COLO668 (cell line): Measurements from ENCODE around the gene KCNMA1.

Experiments
- DNase-seq: peaks from one replicate; lab custom pipeline; 2025; ENCODE audit not compliant: unreplicated experiment; lab: John Stamatoyannopoulos, UW

KCNMA1 gene

DNA sequence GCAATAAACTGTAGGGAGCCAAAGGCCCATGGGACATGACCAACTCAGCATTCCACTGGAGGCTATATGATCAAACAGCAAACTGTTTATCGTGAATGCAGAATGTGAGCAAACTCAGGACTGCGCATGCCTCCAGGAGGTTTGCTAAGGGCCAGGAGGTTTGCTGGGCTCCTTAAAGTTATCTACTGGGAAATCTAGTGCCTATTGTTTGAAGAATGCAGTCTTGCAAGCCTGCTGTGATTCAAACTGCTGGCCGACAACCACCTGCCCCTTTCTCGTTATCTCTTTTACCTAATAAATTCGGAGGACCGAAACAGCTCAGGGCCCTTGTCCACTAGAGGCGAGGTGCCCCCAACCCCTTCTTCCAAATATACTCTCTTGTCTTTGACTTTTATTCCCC is 404.1 kb downstream of the KCNMA1 start:
- DNase-seq: no peak

- DNase-seq: no peak
Observed at GRCh38 chr10:77231884-77232610, 405.6 kb downstream of the KCNMA1 start.

DNA sequence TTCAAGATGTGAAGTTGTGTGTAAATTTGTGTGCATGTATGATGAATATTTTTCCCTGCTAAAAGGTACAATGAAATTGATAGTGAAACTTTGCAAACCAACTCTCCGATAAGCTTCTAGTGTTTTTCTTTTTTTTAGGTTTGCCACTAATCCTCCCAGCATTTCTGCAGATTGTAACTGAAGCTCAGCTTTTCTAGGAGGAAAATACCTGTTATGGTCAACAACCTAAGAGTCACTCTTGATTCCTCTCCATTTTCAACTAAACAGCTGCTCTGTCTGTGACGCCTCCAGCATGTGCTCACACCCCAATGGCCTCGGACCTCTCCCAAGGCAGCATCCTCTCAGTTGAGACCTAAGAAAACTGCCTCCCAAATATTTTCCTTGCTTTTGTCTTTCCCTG is 406.2 kb downstream of the KCNMA1 start:
- DNase-seq: no peak

DNA sequence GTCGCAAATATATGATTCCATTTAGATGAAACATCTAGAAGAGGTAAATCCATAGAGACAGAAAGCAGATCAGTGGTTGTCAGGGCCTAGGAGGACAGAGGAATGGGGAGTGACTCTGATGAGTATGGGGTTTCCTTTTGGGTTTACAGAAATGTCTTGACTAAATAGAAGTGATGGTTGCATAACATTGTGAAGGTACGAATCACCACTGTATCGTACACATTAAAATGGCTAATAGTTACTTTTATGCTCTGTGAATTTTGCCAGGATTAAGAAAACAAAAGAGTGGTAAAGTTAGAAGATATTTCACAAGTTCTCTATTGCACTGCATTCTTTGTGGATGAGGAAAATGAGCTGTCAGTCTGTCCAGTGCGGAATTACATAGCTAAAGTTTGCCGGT is 407.4 kb downstream of the KCNMA1 start:
- DNase-seq: no peak

GRCh38 chr10:77229704-77230103 is 407.9 kb downstream of the KCNMA1 start:
- no peak for DNase-seq

DNA sequence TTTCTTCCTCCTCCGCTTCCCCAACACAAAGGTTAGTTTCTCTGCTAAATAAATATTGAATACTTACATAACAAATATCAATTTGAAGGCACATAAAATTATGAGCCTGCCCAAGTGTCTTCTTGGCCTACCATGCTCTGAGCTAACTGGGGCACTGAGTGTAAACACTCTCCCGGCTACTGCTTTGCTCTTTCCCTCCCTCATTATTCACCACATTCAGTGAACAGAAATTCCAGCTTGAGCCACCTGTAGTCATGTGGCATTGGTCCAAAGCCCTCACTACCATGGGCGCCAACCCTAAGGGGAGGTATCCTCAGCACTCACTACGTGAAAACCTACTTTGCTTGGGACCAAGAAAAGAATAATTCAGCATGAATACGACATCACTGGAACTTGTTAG is 409.0 kb downstream of the KCNMA1 start:
- DNase-seq: peak; percentile 40

GRCh38 chr10:77226853-77227565 is 410.6 kb downstream of the KCNMA1 start:
- no peak for DNase-seq

DNA sequence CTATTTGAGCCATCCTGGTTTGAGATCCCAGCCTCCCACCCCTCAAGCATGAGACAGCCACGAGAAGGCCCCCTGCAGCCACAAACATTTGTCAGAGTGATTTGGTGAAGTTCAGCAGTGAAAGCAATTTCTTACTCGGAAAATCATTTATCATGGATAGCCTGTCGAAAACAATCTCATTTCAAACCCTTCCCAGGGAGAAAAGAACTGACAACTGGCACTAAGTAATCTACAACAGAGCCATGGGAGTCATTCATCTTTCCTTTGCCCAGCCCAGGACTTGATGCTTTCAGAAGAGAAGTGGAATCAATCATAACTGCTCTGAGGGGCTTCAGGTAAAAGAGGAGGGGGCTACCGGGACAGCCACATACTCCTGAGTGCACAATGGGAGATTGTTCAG is 411.2 kb downstream of the KCNMA1 start:
- no peak for DNase-seq

DNA sequence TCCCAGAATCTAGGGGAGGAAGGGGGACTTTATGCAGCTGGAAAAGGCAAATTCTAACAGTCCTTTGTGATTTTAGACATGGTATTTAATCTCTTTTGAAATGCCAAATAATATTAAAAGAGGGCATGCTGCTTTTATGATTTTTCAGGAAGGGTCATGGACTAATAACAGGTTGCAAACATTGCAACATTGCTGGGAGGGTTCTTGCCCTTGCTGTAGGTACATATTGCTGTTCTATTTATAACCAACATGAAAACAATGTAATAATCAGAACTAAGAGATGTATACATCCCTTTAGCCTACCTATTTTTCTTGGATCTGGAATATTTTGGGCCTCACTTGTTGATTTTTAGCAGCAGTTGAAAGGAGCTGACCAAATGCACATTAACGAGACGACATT is 411.6 kb downstream of the KCNMA1 start:
- DNase-seq: no peak

DNA sequence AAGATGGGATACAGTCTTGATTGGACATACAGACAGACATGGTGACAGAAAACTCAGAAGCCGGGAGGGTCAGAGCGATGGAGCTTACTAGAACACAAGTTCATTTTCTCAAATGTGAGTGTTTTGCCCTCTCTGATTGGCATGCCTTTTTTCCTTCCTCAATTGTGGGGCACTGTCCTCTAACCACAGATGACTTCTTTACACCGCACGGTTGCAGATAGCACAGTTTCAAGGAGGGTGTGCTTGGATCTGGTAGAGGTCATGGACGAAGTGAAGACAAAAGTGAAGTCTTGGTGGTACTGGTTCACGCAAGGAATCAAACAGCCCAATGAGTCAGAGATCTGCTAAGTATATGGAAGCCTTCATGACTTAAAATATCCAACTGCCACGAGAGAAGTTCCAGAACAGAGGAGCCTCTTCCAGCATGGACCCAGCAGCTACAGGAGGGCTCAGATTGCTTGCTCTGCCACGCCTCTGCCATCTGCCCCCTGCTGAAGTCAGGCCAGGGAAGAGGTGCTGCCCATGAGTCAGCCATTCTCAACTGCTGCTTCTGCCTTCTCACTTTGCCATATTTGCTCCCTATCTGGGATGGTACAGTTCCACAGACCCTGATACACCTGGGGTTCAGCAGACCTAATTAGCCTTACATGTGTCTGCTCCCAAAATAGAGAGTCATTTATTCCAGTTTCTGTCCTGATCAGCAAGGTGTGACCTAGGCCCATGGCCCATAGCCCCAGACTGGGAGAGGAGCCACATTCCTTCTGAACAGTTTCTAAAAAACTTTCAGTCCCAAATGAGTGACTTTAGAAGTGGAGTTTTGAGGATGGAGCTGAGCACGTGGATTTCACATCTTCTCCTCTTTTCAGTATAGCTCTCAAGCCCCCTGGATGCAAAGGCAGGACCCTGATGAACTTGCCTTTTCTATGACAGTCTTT is 413.8 kb downstream of the KCNMA1 start:
- DNase-seq: peak; percentile 9

DNA sequence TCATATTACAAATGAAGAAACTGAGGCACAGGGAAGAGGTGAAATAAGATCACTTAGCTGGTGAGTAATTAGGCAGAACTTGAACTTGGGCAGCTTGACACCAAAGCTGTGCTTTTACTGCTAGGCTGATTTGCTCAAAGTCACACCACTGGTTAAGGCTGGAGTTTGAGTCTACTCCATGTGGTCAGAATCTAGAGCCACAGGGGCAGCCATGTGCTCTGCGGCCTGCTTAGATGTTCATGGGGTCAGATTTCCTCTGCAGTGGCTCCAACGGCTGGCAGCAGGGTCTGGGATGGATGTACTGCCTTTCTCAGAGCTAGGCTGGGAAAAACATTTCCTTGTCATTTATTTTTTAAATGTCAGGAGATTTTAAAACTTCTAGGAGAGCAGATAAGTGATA is 417.5 kb downstream of the KCNMA1 start:
- no peak for DNase-seq

DNA sequence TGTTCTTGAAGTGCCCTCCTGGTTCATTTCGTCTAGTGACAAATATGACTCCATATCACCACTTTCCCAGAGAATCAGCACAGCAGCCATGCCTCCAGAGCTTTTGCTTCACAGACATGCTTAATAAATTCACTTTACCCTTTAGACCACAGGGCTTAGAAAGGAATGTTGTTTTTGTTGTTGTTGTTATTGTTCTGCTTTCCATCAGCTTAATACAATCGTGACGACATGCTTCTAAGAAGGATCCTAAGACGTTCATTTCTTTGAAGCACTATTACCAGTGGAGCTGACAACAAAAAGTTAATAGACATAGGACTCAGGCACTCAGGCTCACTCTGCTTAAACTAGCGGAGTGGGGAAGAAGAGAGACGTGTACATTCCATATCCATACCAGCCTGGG is 418.6 kb downstream of the KCNMA1 start:
- DNase-seq: no peak

DNA sequence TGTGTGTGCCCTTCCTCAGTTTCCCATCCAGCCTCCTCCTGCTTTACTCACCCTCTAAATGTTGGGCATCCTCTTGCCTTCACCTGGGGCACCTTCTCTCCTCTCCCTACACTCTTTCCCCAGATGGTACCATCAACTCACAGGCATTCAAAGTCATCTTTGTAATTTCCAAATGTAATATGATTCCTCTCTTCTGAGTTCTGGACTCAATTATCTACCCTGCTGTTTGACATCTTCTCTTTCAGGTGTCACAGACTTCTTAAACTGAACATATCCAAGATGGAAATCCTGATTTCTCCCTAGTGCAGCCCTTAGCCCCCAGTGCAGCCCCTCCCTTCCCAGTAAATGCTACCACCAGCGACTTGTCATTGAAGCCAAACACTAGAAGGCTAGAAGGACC is 422.8 kb downstream of the KCNMA1 start:
- DNase-seq: no peak

DNA sequence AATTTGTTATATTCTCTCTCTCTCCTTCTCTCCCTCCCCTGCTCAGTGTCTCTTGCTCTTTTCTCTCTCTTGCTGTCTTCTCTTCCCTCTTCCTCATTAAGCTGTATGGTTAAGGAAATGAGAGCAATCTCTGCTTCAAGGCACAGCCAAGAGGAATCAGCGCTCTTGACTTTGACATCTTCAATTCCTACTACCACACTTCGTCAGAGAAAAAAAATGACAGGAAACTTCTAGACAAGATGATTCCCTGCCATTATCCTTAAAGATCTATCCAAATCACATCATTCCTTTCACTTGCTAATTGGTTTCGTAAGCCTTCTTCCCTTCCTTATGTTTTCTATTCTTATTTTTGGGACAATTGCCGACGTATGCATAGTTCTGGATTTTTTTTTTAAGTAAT is 425.0 kb downstream of the KCNMA1 start:
- no peak for DNase-seq

DNA sequence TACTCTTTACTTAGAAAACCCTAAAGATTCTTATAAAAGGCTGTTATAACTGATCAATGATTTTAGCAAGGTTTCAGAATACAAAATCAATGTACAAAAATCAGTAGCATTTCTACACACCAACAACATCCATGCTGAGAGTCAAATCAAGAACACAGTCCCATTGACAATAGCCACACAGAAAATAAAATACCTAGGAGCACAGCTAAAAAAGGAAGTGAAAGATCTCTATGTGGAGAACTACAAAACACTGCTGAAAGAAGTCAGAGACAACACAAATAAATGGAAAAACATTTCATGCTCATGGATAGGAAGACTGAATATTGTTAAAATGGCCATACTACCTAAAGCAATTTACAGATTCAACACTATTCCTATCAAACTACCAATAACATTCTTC is 427.0 kb downstream of the KCNMA1 start:
- DNase-seq: no peak

- no peak for DNase-seq
Observed at GRCh38 chr10:77208684-77209256, 428.8 kb downstream of the KCNMA1 start.

GRCh38 chr10:77207828-77208185 is 429.8 kb downstream of the KCNMA1 start:
- DNase-seq: no peak

- no peak for DNase-seq
Observed at GRCh38 chr10:77207182-77207827, 430.3 kb downstream of the KCNMA1 start.

DNA sequence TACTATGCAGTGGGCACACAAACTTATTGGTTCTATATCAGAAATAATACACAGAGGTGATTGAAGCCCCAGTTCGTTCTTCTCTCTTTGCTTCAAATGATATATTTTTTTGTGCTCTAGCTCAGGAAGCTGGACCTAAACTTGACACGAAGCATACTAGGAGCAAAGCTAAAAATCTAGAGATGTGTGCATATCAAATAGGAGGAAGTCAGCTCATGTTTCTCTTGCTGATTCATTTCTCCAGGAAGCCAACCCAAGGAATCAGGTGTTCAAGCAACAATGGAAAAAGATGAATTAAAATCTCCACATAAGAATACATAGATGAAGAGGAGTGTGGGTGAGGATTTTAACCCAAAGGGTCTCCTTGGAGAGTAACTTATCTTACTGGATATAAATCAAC is 432.5 kb downstream of the KCNMA1 start:
- no peak for DNase-seq

DNA sequence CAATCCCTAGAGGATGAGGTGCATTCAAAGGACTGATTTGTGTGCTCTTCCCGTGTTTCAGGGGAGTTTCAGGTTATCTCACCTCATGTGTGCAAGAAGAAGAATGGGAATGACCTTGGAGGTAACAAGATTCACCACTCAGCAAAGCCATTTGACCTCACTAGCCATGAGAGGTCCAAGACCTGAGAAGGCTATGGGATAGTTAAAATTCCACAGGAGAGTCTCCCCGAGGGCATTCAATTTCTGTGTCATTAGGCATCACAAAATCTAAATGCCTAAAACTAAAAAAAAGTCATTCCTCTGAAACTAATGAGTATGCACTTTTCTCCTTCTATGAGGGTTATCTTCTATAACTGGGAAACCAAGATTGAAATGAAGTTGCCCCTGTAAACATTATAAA is 433.4 kb downstream of the KCNMA1 start:
- DNase-seq: no peak

- no peak for DNase-seq
Observed at GRCh38 chr10:77202857-77203256, 434.8 kb downstream of the KCNMA1 start.
